HL-60 (cell line): Measurements from ENCODE around the gene MSS51.

ENCODE experiments used
- GABPA ChIP-seq: IDR thresholded peaks from 2 replicates; pipeline ENCODE4 v1.6.1; 2012; ENCODE audit warnings: low read depth
- POLR2AphosphoS5 ChIP-seq: IDR thresholded peaks from 2 replicates; pipeline ENCODE4 v1.6.1; 2012; ENCODE audit warnings: low read depth
- REST ChIP-seq: IDR thresholded peaks from 2 replicates; pipeline ENCODE4 v1.6.1; 2012; ENCODE audit warnings: low read depth; ENCODE audit not compliant: insufficient replicate concordance
- SPI1 ChIP-seq: IDR thresholded peaks from 2 replicates; pipeline ENCODE4 v1.6.1; 2012; ENCODE audit warnings: low read depth, mild to moderate bottlenecking, borderline replicate concordance
- TF ChIP-seq, protein P1 (sequence below): IDR thresholded peaks from one replicate; pipeline ENCODE4 v1.5.1; 2011; ENCODE audit warnings: low read length, control low read depth, inconsistent platforms; ENCODE audit not compliant: insufficient read depth

GRCh38 chr10:73405556-73405955, 27.8 kb downstream of the MSS51 start:
- TF ChIP-seq, protein P1, sequence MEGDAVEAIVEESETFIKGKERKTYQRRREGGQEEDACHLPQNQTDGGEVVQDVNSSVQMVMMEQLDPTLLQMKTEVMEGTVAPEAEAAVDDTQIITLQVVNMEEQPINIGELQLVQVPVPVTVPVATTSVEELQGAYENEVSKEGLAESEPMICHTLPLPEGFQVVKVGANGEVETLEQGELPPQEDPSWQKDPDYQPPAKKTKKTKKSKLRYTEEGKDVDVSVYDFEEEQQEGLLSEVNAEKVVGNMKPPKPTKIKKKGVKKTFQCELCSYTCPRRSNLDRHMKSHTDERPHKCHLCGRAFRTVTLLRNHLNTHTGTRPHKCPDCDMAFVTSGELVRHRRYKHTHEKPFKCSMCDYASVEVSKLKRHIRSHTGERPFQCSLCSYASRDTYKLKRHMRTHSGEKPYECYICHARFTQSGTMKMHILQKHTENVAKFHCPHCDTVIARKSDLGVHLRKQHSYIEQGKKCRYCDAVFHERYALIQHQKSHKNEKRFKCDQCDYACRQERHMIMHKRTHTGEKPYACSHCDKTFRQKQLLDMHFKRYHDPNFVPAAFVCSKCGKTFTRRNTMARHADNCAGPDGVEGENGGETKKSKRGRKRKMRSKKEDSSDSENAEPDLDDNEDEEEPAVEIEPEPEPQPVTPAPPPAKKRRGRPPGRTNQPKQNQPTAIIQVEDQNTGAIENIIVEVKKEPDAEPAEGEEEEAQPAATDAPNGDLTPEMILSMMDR, result no peak
- TF ChIP-seq POLR2AphosphoS5 (no peak), REST (no peak), SPI1 (no peak), GABPA (no peak)
